Measurements from ENCODE around the gene RORC. TPM values are rescaled to one million over a fixed set of nuclear protein-coding genes. Genes with fewer than 3 reads are reported as not detected.

Gene RORC
- total RNA-seq, 2 donors from 2014 or later = not detected

DNA sequence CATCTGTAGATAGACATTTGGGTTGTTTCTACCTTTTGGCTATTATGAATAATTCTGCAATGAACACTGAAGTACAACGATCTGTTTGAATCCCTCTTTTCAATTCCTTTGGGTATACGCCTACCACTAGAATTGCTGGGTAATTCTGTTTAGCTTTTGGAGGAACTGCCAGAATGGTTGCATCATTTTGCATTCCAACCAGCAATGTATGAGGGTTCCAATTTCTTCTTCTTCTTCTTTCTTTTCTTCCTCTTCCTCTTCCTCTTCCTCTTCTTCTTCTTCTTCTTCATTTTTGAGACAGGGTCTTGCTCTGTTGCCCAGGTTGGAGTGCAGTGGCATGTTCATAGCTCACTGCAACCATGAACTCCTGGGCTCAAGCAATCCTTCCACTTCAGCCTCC, 35.7 kb upstream of the RORC start:
- Histone ChIP-seq H3K36me3 (ENCODE audit: control insufficient read depth, insufficient read depth, low read length) (no peaks in the 10 kb centered on the region), H3K4me3 (ENCODE audit: low read length) (no peak overlapping the region), H3K9me3 (ENCODE audit: control insufficient read depth, low read length) (no peaks in the 10 kb centered on the region), H3K27me3 (ENCODE audit: control insufficient read depth, insufficient read depth, low read length, poor library complexity, severe bottlenecking) (no peaks in the 10 kb centered on the region), H3K4me1 (ENCODE audit: control insufficient read depth, insufficient read depth, low read length) (no peaks in the 10 kb centered on the region), H3K9ac (ENCODE audit: extremely low read depth, low read length, poor library complexity, severe bottlenecking) (no peak overlapping the region), H3K27ac (ENCODE audit: low read depth, low read length) (no peak overlapping the region)
- Mint-ChIP-seq H3K27ac (no peak overlapping the region), H3K4me3 (no peak overlapping the region), H3K4me1 (peaks cover 9% of the 10 kb centered on the region), H3K27me3 (ENCODE audit: insufficient read depth) (peaks cover 49% of the 10 kb centered on the region), H3K9me3 (no peaks in the 10 kb centered on the region), H3K36me3 (ENCODE audit: low read depth) (no peaks in the 10 kb centered on the region)
- WGBS, 2 experiments (ENCODE audit: insufficient coverage in 1 of 2, insufficient read length in 1 of 2) = 94 to 100% methylated on average over 2 of the region's 2 CpGs
- no peak for DNase-seq
- TF ChIP-seq, protein P1, sequence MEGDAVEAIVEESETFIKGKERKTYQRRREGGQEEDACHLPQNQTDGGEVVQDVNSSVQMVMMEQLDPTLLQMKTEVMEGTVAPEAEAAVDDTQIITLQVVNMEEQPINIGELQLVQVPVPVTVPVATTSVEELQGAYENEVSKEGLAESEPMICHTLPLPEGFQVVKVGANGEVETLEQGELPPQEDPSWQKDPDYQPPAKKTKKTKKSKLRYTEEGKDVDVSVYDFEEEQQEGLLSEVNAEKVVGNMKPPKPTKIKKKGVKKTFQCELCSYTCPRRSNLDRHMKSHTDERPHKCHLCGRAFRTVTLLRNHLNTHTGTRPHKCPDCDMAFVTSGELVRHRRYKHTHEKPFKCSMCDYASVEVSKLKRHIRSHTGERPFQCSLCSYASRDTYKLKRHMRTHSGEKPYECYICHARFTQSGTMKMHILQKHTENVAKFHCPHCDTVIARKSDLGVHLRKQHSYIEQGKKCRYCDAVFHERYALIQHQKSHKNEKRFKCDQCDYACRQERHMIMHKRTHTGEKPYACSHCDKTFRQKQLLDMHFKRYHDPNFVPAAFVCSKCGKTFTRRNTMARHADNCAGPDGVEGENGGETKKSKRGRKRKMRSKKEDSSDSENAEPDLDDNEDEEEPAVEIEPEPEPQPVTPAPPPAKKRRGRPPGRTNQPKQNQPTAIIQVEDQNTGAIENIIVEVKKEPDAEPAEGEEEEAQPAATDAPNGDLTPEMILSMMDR (conservative IDR thresholded peaks at IDR 0.05) = no peak

DNA sequence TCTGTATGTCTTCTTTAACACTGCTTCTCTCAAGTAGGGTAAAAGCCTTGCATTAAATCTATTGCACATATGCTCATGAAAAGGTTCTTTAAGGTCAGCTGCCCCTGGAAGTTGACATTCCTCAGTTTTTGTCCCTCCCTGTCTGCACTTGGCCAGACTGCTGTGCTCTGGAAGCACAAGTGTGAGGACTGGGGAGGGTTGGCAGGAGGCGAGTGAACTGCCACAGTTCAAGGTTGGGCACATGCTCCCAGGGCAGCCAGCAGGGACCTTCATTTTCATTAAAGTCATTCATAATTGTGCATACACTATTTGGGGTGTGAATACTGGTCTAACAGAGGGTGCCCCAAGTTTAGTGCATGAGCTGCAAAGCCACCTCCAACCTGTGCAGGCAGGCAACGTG, 32.8 kb upstream of the RORC start:
- Histone ChIP-seq H3K4me3 (ENCODE audit: low read length) (no peak overlapping the region), H3K27ac (ENCODE audit: low read depth, low read length) (no peak overlapping the region), H3K27me3 (ENCODE audit: control insufficient read depth, insufficient read depth, low read length, poor library complexity, severe bottlenecking) (no peaks in the 10 kb centered on the region), H3K9me3 (ENCODE audit: control insufficient read depth, low read length) (no peaks in the 10 kb centered on the region), H3K4me1 (ENCODE audit: control insufficient read depth, insufficient read depth, low read length) (no peaks in the 10 kb centered on the region), H3K9ac (ENCODE audit: extremely low read depth, low read length, poor library complexity, severe bottlenecking) (no peak overlapping the region), H3K36me3 (ENCODE audit: control insufficient read depth, insufficient read depth, low read length) (no peaks in the 10 kb centered on the region)
- no peaks in the 10 kb centered on the region for H3K9me3 Mint-ChIP-seq
- 0 to 50% methylated on average over 1 to 2 of the region's 2 CpGs for WGBS, 2 experiments (ENCODE audit: insufficient coverage in 1 of 2, insufficient read length in 1 of 2)
- TF ChIP-seq, protein P1 (conservative IDR thresholded peaks at IDR 0.05) = no peak
- peaks cover 73% of the 10 kb centered on the region for H3K27me3 Mint-ChIP-seq (ENCODE audit: insufficient read depth)
- no peak overlapping the region for H3K4me3 Mint-ChIP-seq
- no peaks in the 10 kb centered on the region for H3K36me3 Mint-ChIP-seq (ENCODE audit: low read depth)
- peaks cover 5% of the 10 kb centered on the region for H3K4me1 Mint-ChIP-seq
- DNase-seq = peak; percentile 39
- H3K27ac Mint-ChIP-seq = no peak overlapping the region

DNA sequence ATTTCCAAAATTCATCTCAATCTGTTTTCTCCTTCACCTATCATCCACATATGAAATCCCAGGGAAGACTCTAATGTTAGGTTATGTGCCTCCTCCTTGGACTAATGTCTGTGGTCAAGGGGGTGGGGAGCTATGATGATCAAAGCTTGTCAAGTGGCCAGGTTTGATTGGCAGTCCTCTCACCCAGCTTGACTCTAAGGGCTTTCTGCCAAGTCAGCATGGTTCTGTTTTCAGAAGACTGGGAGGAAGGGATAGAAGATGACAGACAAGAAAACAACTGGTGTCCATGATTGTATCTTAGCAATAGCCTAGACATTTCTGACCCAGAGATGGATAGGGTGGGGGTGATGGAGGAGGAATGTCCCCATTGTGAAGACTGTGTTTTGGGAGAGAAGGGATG, 31.0 kb upstream of the RORC start:
- H3K4me1 Mint-ChIP-seq = peaks cover 5% of the 10 kb centered on the region
- no peak overlapping the region for H3K4me3 Mint-ChIP-seq
- no peak for DNase-seq
- Histone ChIP-seq H3K27ac (ENCODE audit: low read depth, low read length) (no peak overlapping the region), H3K9me3 (ENCODE audit: control insufficient read depth, low read length) (no peaks in the 10 kb centered on the region), H3K9ac (ENCODE audit: extremely low read depth, low read length, poor library complexity, severe bottlenecking) (no peak overlapping the region), H3K4me1 (ENCODE audit: control insufficient read depth, insufficient read depth, low read length) (no peaks in the 10 kb centered on the region), H3K27me3 (ENCODE audit: control insufficient read depth, insufficient read depth, low read length, poor library complexity, severe bottlenecking) (no peaks in the 10 kb centered on the region), H3K4me3 (ENCODE audit: low read length) (no peak overlapping the region), H3K36me3 (ENCODE audit: control insufficient read depth, insufficient read depth, low read length) (no peaks in the 10 kb centered on the region)
- TF ChIP-seq, protein P1 (conservative IDR thresholded peaks at IDR 0.05) = no peak
- H3K27me3 Mint-ChIP-seq (ENCODE audit: insufficient read depth) = peaks cover 79% of the 10 kb centered on the region
- H3K9me3 Mint-ChIP-seq = no peaks in the 10 kb centered on the region
- no peaks in the 10 kb centered on the region for H3K36me3 Mint-ChIP-seq (ENCODE audit: low read depth)
- H3K27ac Mint-ChIP-seq = no peak overlapping the region

Measured in endodermal cell (in vitro differentiated cells).